ENCODE measurements around the gene TTLL11.

The TTLL11 gene

DNA sequence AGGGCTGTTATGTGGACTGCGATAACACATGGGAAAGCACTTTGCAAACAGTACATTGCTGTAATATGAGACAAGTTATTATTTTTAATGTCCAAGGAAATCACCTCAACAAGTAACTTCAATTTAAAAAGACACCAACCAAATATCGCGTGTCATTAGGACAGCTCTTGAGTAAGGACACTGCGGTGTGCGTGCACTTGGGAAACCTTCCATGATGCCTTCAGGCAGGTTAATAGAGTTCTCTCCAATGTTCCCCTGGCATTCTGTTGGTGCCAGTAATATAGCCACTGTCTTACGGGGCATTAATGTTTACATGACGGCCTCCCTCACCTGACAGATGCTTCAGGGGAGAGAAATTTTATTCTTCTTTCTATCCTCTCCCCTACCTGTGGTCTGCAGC is 42.9 kb downstream of the TTLL11 start:
- no peak for DNase-seq (ENCODE audit: low spot score)

DNA sequence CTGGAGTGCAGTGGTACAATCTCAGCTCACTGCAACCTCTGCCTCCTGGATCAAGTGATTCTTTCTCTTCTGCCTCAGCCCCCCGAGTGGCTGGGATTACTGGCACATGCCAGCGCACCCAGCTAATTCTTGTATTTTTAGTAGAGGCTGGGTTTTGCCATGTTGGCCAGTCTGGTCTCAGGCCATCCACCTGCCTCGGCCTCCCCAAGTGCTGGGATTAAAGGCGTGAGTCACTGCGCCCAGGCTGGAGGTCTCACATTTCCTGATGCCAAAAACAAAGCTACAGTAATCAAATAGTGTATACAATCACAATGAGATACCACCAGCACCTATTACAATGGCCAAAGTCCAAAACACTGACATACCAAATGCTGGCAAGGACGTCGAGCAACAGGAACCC is 51.1 kb downstream of the TTLL11 start:
- no peak for DNase-seq (ENCODE audit: low spot score)

DNA sequence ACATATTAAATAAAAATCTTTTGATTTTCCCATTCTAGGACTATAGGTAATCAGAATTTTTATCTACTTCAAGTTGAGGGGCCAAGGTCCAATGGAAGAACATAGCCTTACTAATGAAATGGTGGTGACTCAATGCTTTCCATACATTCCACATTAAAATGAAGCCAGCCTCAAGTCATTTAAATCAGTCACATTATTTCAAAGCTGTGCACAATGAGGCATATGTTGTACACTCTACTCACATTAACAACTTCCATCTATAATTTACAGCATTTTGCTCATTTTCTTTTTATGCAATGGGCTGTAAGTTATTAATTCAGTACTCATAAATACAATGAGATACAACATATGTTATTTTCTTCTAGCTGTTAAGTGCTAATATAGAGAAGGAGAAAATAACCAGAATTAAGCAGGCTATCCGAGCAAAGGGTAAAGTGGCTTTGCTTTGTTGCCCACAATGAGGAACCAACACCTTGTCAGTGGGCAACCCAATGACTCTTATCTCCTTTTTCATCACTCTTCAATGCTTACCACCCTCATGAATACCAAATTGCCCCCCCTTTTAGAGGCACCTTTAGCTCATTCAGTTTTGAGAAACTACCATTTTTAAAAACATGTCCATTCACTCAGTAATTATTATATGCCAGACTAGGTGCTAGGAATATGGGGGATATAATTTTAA is 52.4 kb downstream of the TTLL11 start:
- DNase-seq (ENCODE audit: low spot score) = no peak

DNA sequence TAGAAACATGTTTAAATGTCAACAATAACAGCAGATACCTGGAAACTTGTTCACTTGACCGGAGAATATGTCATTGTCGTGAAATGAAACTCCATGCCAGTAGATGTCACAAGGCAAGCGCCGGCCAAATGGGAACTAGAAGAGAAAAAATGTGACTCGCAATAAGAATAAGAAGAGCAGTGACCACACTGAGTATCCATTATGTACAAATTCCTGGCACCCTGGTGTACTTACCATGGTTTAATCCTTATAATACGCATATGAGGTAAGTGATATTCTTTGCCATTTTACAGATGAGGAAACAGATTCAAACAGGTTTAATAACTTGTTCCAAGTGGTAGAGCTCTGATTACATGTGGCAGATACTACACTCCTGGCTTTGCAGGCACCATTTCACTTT is 53.9 kb downstream of the TTLL11 start:
- peak; percentile 73 for DNase-seq (ENCODE audit: low spot score)

DNA sequence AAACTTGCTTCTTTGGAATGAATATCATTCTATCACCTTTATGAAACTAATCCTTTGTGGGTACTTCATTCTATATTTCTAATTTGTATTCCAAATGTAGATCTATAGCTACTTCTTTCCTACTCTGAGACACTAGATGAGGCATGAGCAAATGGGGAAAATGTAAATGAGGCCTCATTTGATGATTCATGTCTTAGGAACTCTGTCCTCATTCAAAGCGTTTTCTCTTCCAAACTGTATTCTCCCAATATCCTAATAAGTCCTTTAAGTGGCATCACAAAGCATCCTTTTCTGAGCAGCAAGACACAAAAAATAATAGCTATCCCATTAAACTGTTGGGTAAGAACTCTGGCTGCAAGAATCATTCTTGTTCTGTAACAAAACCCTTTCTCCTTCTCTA is 56.1 kb downstream of the TTLL11 start:
- DNase-seq (ENCODE audit: low spot score) = no peak

DNA sequence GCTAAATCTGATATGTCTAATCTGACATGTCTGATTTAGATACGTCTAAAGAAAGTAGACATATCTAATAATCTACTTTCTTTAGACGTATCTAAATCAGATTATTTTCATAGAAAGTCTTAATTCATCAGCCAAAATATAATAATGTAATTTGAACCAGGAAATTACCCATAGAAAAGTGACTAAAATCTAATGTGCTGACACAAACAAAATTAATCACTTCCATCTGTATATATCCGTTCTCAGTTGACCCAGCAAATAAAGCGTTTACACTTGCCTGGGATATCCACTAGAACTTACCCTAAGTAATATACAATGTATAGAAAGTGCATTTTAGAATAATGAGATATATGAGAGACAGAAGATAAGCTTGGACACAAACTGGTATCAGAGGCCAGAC is 56.7 kb downstream of the TTLL11 start:
- no peak for DNase-seq (ENCODE audit: low spot score)

DNA sequence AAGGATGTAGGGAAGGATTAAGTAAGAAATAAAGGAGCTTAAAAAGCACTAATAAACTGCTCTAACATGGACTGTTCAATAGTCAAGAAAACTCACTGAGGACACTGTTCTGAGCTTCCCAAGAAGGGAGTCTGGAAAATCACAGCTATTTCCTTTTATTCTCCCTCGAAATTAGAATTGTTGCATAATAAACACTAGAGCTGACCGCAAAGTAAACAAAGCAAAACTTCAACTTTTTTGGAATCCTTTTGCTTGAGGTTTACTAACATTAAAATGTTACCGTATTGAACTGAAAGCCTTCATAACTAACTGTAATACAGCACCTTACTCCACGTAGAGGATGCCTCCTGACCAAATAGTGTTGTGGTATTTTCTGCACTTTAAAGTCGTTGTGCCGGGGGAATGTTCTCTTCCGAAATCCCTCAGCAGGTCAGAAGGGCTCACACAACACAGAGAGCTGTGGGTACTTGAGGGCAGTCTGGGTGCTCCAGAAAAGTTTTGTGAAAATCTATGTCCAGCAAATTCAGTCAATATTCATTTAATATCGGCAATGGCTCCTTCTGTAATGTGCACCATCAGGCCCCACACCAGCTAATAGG is 59.2 kb downstream of the TTLL11 start:
- no peak for DNase-seq (ENCODE audit: low spot score)

DNA sequence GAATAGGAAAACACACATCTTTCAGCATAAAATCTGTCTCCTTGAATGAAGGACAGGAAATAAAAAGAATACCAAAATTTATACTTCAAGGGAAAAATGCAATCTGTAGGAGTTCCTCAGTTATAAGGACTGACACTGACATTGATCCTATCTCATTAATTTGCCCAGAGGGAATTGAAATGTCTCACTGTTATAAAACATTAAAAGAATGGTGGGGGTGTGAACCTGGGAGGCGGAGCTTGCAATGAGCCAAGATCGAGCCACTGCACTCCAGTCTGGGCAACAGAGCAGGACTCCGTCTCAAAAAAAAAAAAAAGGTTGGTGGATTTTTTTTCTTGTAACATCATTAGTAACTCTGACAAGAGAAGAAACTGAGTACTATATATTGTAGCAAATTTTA is 60.8 kb downstream of the TTLL11 start:
- no peak for DNase-seq (ENCODE audit: low spot score)

DNA sequence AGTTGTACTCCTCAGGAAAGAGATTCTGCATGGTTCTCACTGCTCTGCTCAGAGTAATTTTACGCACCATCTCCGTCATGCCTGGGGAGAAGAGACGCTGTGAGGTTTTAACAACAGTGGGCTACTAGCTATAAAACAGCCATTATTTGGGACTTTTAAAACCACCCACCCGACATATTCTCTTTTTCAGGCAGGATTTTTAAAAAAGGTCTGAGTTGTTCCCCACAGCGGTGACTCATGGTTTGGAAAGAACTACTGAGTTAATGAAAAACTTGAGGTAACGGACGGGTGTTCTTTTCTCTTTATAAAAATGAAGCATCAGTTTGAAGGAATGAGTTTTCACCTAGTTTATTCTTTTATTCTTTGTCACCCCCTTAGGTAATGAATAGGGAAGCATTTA is 61.3 kb downstream of the TTLL11 start:
- DNase-seq (ENCODE audit: low spot score) = no peak

DNA sequence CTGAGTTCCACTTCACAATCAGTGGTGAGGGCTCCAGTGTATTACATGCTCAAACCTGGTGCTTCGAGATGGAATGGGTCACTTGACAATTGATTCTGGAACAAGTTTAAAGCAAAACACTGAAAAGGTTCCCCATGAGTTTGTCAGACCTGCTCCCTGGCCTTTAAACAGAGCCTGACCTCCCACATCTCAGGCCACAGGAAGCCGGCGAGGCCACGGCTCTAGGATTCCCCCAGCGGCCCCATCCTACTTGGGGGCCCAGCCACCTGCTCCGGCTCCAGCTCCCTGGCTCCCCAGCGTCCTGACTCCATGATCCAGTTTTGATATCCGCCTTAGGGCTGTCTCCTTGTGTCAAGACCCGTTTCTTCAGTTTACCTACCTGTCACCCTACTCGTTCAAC is 62.0 kb downstream of the TTLL11 start:
- DNase-seq (ENCODE audit: low spot score) = no peak

DNA sequence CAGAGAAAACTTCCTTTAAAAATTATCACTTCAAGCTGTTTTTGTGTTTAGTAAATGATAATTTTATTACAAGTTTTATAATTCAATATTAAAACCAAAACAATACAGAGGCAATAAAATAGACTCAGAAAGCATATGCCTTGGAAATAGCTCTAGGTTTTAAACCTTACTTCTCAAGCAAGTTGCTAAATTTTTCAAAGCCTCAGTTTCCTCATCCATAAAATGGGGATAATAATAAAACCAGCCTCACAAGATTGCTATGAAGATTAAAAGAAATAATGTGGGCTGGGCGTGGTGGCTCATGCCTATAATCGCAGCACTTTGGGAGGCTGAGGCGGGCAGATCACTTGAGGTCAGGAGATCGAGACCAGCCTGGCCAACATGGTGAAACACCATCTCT is 62.8 kb downstream of the TTLL11 start:
- no peak for DNase-seq (ENCODE audit: low spot score)

DNA sequence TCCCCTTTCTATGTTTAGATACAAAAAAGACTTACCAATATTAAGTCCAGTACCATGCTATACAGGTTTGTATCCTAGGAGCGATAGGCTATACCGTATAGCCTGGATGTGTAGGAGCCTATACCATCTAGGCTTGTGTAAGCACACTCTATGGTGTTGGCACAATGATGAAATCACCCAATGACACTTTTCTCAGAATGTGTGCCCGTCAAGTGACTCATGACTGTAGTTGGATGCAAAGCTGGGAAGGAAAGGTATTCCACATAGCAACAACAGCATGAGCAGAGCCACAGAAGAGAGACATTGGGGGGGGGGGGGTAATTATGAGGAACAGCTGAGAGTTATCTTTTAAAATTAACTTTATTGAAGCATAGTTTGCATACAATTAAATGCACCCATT is 63.2 kb downstream of the TTLL11 start:
- no peak for DNase-seq (ENCODE audit: low spot score)

DNA sequence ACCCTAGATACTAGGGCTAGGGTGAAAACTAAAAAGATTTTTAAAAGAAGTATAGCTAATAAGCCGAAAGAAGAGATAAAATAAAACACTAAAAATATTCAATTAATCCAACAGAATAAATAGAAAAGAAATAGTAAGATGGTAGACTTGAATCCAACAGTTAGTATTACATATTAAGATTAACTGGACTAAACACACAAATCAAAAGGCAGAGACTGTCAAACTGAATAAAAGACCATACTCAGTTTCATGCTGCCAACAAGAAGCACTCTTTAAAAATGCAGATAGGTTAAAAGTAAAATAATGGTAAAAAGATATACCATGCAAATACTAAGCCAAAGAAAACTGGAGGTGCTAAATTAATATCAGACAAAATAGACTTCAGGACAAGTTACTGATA is 65.0 kb downstream of the TTLL11 start:
- no peak for DNase-seq (ENCODE audit: low spot score)

DNA sequence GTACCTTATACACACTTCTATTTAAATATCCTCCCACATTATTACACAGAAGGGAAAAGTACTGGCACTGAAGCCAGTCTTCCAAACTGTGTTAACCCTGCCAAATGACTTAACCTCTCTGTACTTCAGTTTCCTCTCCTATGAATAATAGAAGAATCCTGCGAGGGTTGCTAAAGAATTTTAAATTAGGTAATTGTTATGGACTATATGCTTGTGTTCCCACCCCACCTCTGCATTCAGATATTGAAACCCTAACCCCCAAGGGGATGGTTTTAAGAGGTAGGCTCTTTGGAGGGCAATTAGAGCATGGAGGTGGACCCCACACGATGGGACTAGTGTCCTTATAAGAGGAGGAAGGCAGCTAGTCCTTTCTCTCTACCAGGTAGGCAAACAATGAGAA is 72.7 kb downstream of the TTLL11 start:
- no peak for DNase-seq (ENCODE audit: low spot score)

DNA sequence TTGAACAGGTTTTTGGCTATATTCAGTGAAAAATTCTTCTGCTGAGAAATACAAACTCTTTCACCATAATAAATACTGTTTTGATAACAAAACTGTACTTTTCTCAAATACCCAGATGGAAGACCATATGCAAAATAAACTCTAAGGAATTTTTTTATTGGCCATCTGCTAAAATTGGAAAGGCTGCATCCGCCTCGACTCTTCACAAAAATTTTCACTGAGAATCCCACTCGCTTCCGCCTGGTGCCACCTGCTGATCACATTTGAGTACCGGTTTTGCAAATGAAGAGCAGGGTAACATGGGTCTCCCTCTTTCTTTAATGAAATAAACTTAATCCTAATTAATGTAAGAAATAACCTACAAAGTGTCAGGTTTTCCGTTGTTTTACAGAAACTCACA is 76.4 kb downstream of the TTLL11 start:
- no peak for DNase-seq (ENCODE audit: low spot score)

DNA sequence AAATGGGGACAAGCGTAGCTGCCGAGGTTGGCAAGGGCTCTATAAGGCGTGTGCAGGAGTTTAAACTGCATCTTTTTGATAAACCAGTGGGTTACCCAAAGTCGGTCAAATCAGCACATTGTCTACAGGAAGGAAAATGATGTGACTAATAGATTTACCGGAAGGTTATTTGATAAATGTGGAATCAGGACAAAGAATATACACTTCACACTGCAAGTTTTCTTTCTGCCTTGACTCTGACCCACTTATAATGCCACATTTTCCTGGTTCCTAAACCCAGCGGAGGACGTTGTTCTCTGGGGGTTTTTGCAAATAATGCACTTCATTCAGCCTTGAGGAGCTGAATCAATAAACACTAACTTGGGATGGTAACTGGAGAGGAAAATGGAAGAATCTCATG is 76.8 kb downstream of the TTLL11 start:
- no peak for DNase-seq (ENCODE audit: low spot score)

DNA sequence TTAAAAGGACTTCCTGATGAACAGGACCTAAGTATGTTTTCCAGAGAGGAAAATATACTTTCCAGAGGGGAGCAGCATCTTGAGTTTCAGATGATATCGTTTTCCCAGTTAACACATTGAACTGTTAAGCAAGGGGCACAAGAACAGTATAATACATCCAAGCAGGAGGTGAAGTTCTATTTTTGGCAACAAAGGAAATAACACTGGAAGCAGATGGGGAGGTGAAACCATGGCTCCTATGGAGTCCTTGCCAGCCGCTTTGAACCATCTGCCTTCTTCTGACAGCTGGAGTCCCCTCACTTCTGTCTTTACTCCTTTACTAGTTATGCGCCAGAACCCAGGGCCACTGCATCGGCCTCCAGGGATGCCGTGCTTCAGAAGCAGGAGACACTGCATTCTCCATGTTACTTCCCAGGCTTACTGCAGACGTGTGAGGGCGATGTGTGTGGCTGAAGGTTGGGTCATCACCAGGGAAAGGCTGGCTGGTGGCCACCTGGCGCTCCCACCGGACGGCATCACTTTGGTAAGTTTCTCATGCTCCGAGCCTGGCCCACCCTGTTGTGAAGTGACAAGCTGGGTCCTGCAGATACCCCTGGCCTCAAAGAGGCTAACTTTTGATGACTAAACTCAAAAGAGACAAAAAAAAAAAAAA is 77.8 kb downstream of the TTLL11 start:
- no peak for DNase-seq (ENCODE audit: low spot score)

DNA sequence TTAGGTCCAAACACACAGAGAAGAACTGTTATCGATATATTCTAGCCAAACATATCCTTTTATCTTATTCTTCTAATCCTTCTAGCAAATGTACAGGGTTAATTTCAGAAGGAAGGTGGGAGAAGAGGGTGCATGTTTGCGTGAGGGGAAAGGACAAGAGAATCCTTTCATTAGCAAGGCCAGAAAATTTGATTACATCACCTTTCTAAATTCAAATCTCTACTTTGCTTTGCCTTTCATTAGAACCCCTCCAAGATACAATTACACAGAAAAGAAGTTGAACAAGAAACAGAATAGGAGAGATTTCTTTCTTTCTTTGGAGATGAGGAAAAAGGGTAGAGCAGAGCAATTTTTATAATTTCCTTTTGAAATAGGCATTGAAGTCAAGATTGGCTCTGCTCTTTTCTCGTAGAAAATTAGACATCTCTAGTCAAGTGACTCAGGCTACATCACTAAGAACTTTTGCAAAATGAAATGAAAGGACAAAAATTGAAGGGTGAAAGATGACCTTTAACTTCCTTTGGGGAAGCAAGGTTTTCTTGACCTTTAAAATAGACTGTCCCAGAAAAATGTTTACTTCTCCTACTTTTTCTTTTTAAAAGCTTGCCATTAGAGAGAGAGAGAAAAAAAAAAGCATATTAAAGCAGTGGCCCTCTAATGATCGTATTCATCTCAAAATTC is 81.2 kb downstream of the TTLL11 start:
- no peak for DNase-seq (ENCODE audit: low spot score)

DNA sequence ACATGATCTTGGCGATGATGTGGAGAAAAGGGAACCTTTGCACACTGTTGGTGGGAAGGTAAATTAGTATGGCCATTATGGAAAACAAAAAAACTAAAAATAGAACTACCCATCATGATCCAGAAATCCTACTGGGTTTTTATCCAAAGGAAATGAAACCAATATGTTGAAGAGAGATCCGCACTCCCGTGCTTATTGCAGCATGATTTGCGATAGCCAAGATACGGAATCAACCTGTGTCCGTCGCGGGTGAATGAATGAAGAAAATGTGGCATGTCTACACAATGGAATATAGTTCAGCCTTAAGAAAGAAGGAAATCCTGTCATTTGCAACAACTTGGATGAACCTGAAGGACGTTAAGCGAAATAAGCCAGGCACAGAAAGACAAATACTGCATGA is 84.5 kb downstream of the TTLL11 start:
- DNase-seq (ENCODE audit: low spot score) = no peak

DNA sequence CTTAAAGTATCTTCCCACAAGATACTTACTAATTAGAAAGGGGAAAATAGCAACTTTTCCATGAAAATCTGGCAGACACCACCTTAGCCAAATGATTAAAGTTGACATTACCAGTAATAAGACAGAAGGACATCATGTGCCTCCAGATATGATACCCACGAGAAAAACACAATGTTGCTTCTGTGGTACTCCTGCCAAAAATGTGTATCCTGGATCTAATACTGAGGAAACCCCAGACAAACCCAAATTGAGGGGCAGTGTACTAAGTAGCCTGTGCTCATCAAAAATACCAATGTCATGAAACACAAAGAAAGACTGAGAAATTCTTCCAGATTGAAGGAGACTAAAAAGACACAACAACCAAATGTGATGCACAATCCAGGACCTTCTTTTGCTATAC is 85.3 kb downstream of the TTLL11 start:
- no peak for DNase-seq (ENCODE audit: low spot score)

DNA sequence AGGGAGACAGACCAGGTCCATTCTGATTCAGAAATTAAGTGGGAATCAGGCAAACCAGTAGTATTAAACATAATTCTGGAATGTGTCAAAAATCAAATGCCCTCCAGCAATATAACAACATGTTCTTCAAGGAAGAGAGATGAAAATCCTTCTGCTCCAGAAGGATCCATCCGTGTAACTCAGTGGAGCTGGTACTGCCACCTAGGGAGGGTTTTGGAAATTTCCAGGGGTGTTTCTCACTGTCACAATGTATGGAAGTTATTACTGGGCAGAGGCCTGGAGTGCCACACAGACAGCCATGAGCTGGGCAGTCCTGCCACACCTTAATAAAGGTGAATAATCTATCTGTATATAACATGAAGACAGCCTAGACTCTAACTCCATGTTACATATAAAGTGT is 87.5 kb downstream of the TTLL11 start:
- no peak for DNase-seq (ENCODE audit: low spot score)

DNA sequence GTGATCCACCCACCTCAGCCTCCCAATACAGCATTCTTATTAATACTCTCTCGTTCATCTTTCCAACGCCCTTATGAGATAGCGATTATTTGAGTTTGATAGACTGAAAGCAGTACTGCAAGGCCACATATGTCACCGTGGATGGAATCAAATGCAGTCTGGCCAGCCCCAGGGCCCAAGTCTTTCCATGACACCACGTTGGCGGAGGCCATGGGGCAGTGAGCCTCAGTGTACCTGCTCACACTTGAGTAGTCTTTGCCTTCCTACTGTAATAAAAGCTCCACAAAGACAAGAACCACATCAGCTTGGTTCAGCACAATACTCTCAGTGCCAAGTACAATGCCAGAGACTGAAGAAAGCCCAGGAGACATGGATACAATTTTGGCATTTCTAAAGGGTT is 88.5 kb downstream of the TTLL11 start:
- DNase-seq (ENCODE audit: low spot score) = no peak

DNA sequence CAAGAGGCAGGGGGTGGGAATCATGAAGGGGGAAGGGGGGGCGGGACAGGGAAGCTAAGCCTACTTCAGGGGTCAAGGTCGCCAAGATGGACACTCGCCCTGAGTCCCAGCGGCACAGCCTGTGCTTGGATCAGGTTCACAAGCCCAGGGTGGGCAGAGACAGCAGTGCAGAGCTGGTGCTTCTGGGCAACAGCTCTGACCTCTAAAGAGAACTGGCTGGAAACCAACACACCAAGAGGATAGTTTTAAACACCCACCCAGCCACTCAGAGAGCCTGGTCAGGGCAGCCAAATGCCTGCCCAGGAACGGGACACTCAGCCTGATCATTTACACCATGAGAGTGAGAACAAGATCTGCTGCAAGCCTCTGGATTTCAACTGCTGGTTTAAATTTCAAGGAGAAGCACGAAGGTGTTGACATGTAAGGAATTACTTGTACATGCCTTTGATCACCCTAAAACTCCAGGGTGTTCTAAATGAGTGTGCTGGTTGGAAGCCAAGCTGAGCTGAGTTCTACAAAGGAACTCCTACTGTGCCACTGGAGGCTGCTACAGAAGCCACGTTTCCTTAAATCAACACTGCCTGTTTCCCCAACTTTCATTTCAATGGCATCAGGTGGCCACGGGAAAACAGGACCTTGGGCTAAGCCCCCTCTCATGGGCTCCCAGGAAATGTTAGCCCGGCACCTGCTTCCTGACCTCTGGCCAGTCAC is 91.5 kb downstream of the TTLL11 start:
- no peak for DNase-seq (ENCODE audit: low spot score)

Measured in globus pallidus (tissue), 1 donor.